NCI-H1417 (cell line): Measurements from ENCODE around the gene SPATS1.
A peak's percentile ranks its signal among the peaks of the same experiment; 100 is the strongest.
"Not testable (repeated sequence)": the region's sequence is repeated elsewhere in the genome, so short reads cannot be mapped to it uniquely, and the experiment has no call there.

Experiments
- DNase-seq, 3 experiments: peaks; one replicate each; lab custom pipeline; 2025; lab: John Stamatoyannopoulos, UW

The SPATS1 gene

GRCh38 chr6:44311767-44312166, 30.7 kb upstream of the SPATS1 start:
- no peak for DNase-seq

GRCh38 chr6:44312901-44313788, 29.3 kb upstream of the SPATS1 start, which contains the start of gene AARS2:
TSS of gene AARS2 (minus strand) at chr6:44313347. CDS start at chr6:44313323, 24 bp downstream.
- DNase-seq, result peak; percentile 88 to 91 (median 89)

GRCh38 chr6:44314657-44315056, 27.8 kb upstream of the SPATS1 start:
- DNase-seq, result not testable (repeated sequence)

GRCh38 chr6:44315516-44315915, 26.9 kb upstream of the SPATS1 start:
- no peak for DNase-seq

GRCh38 chr6:44315951-44316350, 26.5 kb upstream of the SPATS1 start:
- no peak for DNase-seq

GRCh38 chr6:44316481-44316880, 26.0 kb upstream of the SPATS1 start:
- no peak for DNase-seq

GRCh38 chr6:44317136-44317631, 25.3 kb upstream of the SPATS1 start:
- DNase-seq, result peak in 1 of 3 experiments; percentile 31

GRCh38 chr6:44321210-44321609, 21.2 kb upstream of the SPATS1 start:
- DNase-seq, result no peak

- no peak for DNase-seq
These were observed 15.4 kb upstream of the SPATS1 start for GRCh38 chr6:44327096-44327495.

GRCh38 chr6:44327760-44328159, 14.7 kb upstream of the SPATS1 start:
- no peak for DNase-seq

GRCh38 chr6:44328203-44328602, 14.2 kb upstream of the SPATS1 start:
- not testable (repeated sequence) for DNase-seq

- no peak for DNase-seq
These were observed 12.6 kb upstream of the SPATS1 start for GRCh38 chr6:44329858-44330257.

GRCh38 chr6:44332585-44332984, 9.9 kb upstream of the SPATS1 start:
- peak in 2 of 3 experiments; percentile 4 to 82 for DNase-seq

GRCh38 chr6:44333273-44333919, 9.1 kb upstream of the SPATS1 start:
- no peak for DNase-seq

GRCh38 chr6:44333942-44334341, 8.5 kb upstream of the SPATS1 start:
- no peak for DNase-seq

- peak in 1 of 3 experiments; percentile 10 for DNase-seq
These were observed 6.8 kb upstream of the SPATS1 start for GRCh38 chr6:44335631-44336030.

GRCh38 chr6:44338228-44339122, 4.0 kb upstream of the SPATS1 start:
- peak; percentile 66 to 86 (median 81) for DNase-seq

- no peak for DNase-seq
These were observed 3.1 kb upstream of the SPATS1 start for GRCh38 chr6:44339301-44339700.

- DNase-seq, result no peak
These were observed 2.5 kb upstream of the SPATS1 start for GRCh38 chr6:44339763-44340625.

GRCh38 chr6:44341095-44341890, 1.2 kb upstream of the SPATS1 start:
- no peak for DNase-seq
